ENCODE data around the gene APBA2.
"Not testable (repeated sequence)": the region's sequence is repeated elsewhere in the genome, so short reads cannot be mapped to it uniquely, and the experiment has no call there.

APBA2 gene

DNA sequence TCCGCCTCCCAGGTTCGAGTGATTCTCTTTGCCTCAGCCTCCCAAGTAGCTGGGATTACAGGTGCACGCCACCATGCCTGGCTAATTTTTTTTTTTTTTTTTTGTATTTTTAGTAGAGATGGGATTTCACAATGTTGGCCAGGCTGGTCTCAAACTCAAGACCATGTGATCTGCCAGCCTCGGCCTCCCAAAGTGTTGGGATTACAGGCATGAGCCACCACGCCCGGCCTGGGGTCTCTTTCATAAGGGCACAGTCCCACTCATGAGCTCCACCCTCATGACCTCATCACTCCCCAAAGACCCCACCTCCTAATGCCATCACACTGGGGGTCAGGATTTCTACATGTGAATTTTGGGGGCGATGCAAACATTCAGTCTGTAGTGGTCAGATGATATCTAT is 159.4 kb downstream of the APBA2 start:
- DNase-seq (ENCODE audit: extremely low spot score, insufficient read length, low read depth); FAIRE-seq: not testable (repeated sequence)

DNA sequence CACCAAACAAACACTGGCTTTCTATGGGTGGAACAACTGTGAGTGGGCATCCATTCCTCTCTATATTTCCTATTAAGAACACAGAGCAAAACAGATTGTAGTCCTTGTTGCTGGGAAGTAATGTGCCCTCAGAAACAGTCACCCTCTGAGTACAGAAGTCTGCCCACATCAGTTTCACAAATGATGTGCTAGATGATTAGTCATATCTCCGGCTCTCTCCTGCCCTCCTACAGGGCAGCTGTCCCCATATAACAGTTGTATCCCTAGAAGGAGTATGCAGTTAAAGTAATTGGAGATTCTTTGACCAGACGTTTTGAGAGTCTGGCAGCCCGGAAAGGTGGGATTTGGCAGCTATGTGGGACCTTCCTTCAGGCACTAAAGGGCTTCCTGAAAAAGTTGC is 159.9 kb downstream of the APBA2 start:
- FAIRE-seq (no peak), DNase-seq (ENCODE audit: extremely low spot score, insufficient read length, low read depth) (no peak)

DNA sequence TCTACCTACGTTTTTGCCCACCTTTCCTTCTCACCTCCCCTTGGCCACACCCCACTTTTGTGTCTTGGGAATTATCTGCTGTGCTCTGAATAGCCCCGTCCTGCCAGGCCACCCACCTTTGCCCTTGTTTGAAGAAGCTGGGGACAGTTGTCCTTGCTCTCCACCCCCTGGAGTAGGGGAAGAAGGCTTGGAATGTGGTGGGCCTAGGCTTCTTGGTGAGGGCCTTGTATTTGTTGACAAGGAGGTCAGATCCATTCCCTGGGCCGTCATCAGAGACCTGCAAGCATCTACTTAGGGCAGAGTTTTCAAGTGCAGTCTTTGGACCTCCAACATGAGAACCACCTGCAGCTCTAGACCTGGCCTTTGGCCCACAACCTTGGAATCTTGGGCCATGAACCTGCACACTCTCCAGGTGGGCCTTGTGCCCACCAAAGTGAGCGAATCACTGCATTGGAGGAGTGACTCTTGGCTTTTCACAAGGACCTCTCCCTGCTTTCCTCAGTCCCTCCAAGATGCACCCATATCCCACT is 160.6 kb downstream of the APBA2 start:
- FAIRE-seq (no peak), DNase-seq (ENCODE audit: extremely low spot score, insufficient read length, low read depth) (no peak)

DNA sequence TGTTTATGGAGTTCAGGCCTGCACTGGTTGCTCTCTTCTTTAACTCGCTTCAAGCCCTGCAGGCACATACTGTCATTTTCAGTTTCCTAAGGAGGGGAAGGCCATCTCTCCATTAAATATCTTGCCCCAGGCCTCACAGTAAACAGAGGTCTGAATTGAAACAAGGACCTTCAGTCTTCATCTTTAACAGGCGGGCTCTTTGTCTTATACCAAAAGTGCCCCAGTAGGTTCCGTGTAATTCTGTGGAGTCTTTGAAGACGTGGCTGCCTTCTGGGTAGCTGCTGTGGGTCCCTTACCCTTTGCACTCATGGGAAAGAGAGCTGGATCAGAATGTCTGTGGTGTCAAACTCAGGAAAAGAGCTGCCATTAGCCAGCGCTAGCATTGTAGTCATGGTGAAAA is 161.2 kb downstream of the APBA2 start:
- FAIRE-seq (no peak), DNase-seq (ENCODE audit: extremely low spot score, insufficient read length, low read depth) (no peak)

DNA sequence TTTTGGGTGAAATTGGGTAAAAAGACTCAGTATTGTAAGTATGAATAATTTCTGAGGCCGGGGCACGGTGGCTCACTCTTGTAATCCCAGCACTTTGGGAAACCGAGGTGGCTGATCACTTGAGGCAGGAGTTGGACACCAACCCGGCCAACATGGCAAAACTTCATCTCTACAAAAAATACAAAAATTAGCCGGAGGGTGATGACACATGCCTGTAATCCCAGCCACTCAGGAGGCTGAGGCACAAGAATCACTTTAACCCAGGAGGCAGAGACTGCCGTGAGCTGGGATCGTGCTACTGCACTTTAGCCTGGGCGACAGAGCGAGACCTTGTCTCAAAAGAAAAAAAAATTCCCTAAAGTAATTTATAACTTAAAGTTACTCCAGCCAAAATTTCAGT is 162.2 kb downstream of the APBA2 start:
- DNase-seq (ENCODE audit: extremely low spot score, insufficient read length, low read depth) = no peak
- FAIRE-seq = no peak

DNA sequence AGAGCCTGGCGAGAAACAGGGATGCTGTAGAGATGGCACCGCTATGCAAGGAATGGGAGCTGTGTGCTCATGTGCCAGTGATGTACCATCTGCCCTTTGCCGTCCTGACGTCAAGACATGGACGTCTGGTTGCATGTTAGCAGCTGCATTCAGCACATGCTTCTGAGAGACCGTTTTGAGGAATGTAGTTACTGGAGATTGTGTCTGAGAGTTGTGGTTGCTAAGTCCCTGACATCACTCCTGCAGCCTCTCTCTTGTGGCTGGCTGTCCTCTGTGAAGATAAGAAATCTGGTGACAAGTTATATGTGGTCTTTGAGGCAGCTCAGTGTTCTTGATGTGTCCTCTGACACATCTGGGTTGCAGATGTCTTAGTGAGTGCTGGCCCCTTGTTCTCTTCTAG is 165.1 kb downstream of the APBA2 start:
- no peak for FAIRE-seq

DNA sequence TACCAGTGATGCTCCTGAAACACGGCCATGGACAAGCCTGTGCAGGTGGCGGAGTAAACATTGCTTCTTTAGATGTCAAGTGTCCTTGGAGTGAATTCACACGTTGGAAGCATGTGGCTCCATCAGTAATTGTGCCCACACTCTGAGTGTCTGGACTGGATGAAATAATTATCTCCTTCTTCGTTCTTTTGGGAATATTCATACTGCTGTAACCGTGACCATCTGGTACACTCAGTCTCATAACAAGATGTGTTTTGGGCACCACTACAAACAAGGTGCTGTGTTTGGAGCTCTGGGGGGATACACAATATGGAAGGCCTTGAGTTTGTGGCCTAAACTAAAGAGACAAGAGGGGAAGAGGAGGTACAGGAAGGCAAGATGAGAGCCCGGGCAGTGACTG is 165.6 kb downstream of the APBA2 start:
- FAIRE-seq (no peak), DNase-seq (ENCODE audit: extremely low spot score, insufficient read length, low read depth) (no peak)

More for the DNA sequence above, 165.1 kb downstream of the APBA2 start:
- DNase-seq (ENCODE audit: extremely low spot score, insufficient read length, low read depth) = no peak

DNA sequence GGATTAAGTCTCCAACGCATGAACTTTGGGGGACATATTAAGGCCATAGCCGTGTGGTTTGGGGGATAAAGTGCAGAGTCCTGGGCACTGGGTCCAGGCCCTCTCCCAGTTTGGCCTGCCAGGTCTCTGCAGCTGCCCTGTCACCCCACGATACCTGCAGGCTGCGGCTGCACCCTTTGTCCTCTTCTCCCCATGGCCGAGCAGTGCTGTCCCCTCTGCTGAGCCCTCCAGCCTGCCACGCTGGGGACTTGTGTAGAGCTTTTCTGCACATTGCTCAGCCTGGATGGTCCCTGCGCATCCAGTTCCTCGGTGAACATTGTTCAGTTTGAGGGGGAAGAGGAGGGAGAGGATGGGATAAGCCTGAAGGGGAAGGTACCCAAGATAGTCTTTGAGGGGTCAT is 167.2 kb downstream of the APBA2 start:
- DNase-seq (ENCODE audit: extremely low spot score, insufficient read length, low read depth) (no peak), FAIRE-seq (no peak)

DNA sequence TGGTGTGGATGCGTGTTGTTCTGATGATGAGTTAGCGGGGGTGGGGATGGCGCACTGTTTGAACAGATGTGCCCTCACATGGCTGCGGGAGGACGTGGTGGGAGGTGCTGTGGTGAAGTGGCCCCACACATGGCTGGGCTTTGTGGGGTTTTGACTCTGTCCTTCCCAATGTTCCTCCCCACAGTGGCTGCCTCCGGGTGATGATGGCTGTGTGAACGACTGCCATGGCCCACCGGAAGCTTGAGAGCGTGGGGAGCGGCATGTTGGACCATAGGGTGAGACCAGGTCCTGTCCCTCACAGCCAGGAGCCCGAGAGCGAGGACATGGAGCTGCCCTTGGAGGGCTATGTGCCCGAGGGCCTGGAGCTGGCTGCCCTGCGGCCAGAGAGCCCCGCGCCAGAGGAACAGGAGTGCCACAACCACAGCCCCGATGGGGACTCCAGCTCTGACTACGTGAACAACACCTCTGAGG is 167.9 kb downstream of the APBA2 start:
- FAIRE-seq (no peak), DNase-seq (ENCODE audit: extremely low spot score, insufficient read length, low read depth) (no peak)

DNA sequence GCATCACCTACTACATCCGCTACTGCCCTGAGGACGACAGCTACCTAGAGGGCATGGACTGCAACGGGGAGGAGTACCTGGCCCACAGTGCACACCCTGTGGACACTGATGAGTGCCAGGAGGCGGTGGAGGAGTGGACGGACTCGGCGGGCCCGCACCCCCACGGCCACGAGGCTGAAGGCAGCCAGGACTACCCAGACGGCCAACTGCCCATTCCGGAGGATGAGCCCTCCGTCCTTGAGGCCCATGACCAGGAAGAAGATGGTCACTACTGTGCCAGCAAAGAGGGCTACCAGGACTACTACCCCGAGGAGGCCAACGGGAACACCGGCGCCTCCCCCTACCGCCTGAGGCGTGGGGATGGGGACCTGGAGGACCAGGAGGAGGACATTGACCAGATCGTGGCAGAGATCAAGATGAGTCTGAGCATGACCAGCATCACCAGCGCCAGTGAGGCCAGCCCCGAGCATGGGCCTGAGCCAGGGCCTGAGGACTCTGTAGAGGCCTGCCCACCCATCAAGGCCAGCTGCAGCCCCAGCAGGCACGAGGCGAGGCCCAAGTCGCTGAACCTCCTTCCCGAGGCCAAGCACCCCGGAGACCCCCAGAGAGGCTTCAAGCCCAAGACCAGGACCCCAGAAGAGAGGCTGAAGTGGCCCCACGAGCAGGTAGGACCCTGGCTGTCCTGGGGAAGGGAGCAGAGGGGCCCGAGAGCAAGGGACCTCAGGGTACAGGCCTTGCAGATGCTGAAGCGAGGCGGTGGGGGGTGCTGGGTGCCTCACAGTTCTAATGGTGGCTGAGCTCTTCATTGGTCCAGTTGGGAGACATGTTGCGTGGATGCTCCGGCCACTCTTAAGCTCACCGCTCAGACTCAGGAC is 168.6 kb downstream of the APBA2 start:
- FAIRE-seq = no peak
- no peak for DNase-seq (ENCODE audit: extremely low spot score, insufficient read length, low read depth)

DNA sequence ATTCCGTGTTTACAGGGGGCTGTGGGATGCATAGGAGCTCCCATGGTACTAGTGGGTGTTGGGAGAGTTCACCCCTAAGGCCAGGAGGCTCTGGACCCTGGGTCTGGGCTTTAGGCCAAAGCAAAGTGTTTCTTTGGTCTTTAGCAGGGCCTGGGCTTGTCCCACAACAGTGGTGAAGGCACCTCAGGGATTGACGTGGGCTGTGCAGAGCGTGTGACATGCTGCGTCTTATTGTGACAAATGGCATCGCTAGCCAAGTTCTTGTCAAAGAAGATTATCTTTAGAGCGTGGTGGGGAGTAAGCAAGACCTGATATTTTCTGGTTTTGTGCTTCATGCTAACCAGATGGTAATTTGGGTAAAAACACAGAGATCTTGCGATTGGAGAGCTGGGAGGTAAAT is 170.1 kb downstream of the APBA2 start:
- DNase-seq (ENCODE audit: extremely low spot score, insufficient read length, low read depth) = no peak
- FAIRE-seq = no peak

DNA sequence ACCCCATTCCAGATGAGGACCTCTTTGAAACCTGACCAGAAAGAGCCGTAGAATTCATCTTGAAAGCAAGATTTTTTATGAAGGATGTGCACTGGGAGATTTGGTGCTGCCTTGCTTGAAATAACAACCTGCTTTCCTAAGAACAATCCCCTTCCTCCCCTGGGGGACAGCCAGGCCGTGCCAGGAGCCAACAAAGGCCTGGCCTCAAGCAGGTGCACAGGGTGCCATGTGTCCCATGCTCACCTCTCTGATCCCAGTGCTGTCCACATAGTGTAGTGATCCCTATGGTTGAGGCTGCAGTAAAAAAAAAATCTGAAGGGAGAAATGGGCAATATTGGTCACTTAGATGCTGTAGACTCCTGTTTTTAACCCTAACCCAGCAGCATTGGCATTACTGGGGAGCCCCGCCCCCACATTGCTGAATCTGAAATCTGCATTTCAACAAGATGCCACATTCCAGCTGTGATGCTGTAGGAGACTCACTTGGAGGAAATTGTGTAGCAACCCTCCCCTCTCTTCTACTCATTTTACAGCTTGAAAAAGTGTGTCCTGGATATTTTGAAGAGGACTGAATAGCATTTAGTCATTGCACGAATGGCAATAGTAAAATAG is 171.2 kb downstream of the APBA2 start:
- FAIRE-seq = no peak
- no peak for DNase-seq (ENCODE audit: extremely low spot score, insufficient read length, low read depth)

DNA sequence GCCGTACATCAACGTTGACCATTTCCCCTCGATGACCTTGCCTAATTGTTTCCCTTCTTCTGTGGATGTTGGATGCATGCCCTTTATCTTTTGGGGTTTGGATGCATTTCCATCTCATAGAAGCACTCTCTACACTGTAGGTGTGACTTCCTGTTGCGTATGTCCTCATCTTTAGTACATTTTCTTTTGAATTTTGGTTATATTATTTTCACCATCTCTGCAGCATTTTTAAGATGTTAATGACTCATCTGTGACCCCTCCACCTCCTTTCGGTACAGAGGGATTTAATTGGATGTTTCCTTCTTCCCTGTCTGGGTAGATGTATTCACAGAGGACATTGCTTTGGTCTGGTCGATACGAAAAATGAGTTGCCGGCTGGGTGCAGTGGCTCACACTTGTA is 172.1 kb downstream of the APBA2 start:
- DNase-seq (ENCODE audit: extremely low spot score, insufficient read length, low read depth) (no peak), FAIRE-seq (no peak)

DNA sequence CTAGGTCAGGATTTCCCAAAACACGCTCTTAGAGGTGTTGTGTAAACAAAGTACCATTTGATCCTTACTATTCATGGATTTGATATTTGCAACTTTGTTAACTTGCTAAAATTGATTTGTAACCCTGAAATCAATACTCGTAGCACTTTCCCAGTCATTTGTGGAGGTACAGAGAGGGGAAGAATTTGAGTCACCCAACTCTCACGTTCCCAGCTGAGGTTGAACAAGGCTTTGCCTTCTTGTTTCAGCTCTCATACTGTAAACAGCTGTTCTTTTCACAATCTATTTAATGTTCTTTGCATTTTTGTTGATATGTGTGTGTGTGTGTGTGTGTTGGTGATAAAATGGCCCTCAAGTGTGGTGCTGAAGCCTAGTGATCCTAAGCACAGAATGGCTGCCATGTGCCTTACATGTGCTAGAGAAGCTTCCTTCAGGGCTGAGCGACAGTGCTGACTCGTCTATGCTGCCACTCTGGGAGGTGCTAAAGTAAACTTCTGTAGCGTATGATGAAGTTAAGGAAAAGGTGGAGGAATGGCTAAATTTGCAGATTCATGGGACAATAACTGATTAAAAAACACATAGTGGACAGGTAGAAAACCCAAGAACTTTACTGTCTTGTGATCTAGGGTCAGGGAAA is 173.2 kb downstream of the APBA2 start:
- FAIRE-seq (no peak), DNase-seq (ENCODE audit: extremely low spot score, insufficient read length, low read depth) (no peak)

DNA sequence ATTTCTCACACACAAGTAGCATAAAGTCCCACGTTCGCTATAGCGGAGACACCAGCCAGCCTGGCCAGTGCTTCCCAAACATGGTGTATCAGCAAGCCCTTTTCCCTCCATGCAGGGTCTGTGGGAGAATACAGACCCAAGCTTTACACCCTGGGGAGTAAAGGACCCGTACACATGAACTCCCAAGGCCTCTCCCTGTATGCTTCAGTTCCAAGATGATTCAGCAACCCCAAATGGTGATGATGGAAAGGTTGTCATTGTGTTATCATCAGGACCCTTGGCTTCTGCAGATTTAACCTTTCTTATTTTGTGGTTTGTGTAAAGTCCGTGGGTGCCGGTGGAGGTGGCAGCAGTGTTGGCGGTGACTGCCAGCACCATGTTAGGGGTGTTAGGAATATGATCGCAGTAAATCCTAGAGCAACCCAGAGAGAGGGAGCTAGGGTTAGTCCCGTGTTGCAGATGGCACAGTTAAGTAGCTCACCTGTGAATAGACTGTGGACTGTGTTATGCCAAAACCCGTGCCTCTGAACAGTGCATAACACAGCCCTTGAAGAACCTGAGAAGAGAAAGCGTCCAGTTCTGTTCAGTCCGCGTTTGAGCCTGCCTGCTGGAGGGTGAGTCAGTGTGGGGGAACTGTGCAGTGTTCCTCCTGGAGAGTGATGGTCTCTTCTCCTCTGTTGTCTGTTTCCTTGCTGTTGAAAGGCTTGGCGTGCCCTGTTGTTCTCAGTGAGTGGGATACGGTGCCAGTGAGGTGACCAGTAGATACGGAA is 174.3 kb downstream of the APBA2 start:
- FAIRE-seq = no peak
- DNase-seq (ENCODE audit: extremely low spot score, insufficient read length, low read depth) = no peak

DNA sequence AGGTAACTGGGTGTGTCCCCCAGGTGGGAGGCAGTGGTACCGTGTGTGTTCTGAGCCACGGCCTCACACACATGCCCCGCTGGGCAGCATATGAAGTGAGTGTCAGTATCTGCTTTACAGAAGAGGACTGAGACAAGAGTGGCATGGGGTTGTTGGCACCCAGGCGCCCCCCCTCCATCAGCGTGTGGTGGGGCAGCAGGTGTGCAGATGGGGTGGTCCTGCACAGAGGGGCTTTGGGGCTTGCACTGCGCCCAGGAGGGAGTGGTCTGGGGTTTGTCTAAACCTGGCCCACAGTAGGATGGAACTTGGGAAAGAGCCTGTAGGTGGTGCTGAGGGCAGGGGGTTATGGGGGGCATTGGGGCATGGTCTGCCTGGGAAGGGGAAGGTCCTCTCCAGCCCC is 176.0 kb downstream of the APBA2 start:
- DNase-seq (ENCODE audit: extremely low spot score, insufficient read length, low read depth) = no peak
- FAIRE-seq = no peak

DNA sequence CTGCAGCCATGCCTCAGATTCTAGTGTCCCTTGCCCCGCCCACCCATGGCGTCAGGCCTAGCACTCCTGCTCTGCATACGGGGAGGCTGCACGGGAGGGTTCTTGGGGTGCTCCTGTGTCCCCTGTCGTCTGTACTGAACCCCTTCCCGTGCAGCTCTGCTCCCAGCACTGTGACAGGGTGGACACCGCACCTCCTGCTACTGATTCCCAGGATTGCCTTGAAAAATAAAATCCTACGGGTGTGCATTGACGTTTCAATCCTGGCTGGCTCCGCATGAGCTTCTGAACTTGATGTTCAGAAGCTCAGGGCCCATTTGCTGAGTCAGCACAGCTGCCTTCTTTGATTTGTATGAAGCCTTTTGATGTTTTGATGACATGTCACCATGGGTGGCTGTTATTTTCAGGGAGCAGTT is 176.4 kb downstream of the APBA2 start:
- FAIRE-seq (no peak), DNase-seq (ENCODE audit: extremely low spot score, insufficient read length, low read depth) (no peak)

DNA sequence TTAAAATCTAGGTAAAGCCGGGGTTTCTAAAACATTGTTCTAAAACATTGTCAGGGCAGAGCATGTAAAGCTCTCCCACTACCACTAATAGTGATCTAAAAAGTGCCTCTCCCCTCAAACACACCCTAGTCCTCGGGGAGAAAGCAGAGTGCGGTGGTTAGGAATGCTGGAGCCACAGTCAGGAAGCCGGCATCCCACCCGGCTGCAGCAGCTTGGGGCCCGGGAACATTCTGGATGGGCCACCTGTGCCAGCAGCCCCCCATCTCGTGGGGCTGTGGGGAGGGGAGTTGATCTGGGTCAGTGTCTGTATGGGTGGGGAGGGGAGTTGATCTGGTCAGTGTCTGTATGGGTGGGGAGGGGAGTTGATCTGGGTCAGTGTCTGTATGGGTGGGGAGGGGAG is 176.9 kb downstream of the APBA2 start:
- DNase-seq (ENCODE audit: extremely low spot score, insufficient read length, low read depth) = no peak
- no peak for FAIRE-seq

DNA sequence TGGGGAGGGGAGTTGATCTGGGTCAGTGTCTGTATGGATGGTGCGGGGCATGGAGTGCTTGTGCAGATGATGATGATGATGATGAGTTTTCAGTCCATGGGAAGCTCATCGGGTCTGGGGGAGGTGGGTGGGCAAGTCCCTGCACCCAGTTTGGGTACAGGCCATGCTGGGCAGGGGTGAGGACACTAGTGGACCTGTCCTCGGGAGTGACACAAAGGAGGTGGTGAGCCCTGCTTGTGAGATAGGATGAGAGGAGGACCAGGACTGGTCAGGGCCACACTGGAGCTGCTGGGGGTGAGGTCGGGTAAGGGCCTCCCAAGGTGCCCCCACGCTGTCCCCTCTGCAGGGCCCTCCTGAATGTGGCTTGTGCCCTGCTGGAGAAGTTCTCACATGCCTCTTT is 177.9 kb downstream of the APBA2 start:
- DNase-seq (ENCODE audit: extremely low spot score, insufficient read length, low read depth) (no peak), FAIRE-seq (no peak)

DNA sequence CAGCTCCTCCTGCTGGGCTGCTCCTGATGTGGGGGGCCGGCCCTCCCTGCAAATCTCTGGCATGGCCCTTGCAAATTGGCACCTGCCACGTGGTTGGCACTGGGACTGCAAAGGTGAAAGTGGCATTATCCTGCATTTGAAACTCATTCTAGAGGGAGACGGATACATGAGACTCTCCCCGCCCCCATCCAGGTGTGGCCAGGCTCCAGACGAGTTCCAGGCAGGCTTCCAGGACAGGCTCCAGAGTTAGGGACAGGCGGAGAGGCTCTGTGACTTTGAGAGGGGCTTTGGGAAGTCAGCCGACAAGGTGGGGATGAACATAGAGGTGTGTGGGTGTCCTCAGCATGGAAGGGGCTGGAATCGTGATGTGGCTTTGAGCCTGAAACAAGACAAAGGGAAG is 178.5 kb downstream of the APBA2 start:
- no peak for FAIRE-seq

More for the DNA sequence above, 178.5 kb downstream of the APBA2 start:
- DNase-seq (ENCODE audit: extremely low spot score, insufficient read length, low read depth) = no peak

All from GM18507 (cell line).